BE2C (cell line): ENCODE data around the gene ASB11.

ENCODE experiments used
- DNase-seq: peaks from one replicate; pipeline ENCODE4 v3.0.0-alpha.2; 2020
- H3K27me3 ChIP-seq: fragments of 250-450 bp; sonication (Bioruptor Pico); 2 replicates; pipeline ENCODE4 v1.5.1; 2020; ENCODE audit warnings: mild to moderate bottlenecking
- H3K36me3 ChIP-seq: fragments of 250-450 bp; sonication (Bioruptor Pico); 2 replicates; pipeline ENCODE4 v1.5.1; 2020; ENCODE audit warnings: mild to moderate bottlenecking
- H3K4me1 ChIP-seq: fragments of 250-450 bp; sonication (Bioruptor Pico); 2 replicates; pipeline ENCODE4 v1.5.1; 2020
- H3K4me3 ChIP-seq: 2 replicates; pipeline ENCODE4 v1.5.1; 2011; ENCODE audit warnings: low read depth, low read length
- H3K9me3 ChIP-seq: fragments of 250-450 bp; sonication (Bioruptor Pico); 2 replicates; pipeline ENCODE4 v1.5.1; 2020
- CTCF ChIP-seq: IDR thresholded peaks from 2 replicates; pipeline ENCODE4 v1.5.1; 2012; ENCODE audit warnings: mild to moderate bottlenecking, low read depth, low read length

Gene ASB11

DNA sequence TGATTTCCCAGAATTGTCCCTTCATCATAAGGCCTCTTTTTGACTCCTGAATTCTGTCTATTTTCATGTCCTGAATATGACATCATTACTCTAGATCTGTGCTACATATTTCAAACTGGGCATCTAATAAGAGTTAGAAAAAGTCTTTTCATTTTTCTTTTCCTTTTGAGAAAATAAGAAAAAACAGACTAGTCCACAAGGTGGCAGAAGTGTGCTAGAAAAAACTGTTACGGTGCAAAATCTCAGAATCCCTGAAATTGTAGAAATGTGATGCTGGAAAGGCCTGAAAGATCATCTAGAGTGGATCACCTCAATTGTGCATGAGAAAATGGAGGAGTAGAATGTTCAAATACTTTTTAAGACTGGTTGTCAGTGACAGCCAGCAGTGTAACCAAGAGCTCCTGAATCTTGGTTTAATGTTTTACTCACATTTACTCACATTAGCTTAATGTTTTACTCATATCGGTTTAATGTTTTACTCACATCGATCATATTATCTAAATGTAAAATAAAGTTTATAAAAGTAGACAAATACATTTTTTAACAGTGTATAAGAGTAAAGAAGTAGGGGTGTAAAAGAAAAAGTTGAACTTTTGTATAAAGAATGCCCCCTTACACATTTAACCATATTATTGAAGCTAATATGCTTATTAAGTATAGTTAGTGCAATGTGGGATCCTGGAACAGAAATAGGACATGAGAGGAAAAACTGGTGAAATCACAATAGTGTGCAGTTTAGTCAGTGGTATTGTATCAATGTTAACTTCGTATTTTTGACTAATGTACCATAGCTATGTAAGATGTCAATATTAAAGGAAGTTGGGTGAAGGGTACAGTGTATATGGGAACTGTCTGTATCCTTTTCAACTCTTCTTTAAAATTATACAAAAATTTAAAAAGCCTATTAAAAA lies 15.2 kb downstream of the ASB11 start:
- no peak overlapping the region for H3K4me3 ChIP-seq
- H3K27me3 ChIP-seq, result no peaks in the 10 kb centered on the region
- no peaks in the 10 kb centered on the region for H3K36me3 ChIP-seq
- DNase-seq, result no peak
- peak; percentile 41 for TF ChIP-seq CTCF
- no peaks in the 10 kb centered on the region for H3K9me3 ChIP-seq
- H3K4me1 ChIP-seq, result no peaks in the 10 kb centered on the region

DNA sequence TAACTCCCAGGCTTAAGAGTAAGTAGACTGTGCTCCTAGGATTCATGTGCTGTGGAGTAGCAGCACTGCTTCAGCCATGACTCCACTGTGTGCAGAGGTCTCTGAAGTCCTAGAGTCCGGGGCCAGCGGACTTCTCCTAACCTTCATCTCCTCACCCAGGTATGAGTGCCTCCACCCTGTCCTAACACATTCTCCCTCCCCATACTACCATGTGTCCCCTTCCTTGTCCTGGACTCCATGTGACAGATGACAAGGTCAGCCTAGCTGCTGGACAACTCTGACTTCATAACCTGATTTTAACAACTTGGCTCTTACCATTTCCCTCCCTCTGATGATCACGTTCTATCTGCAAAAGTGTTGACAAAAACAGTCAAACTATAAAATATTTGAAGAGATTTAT lies 16.7 kb downstream of the ASB11 start:
- H3K9me3 ChIP-seq, result no peaks in the 10 kb centered on the region
- DNase-seq, result no peak
- H3K36me3 ChIP-seq, result no peaks in the 10 kb centered on the region
- H3K4me3 ChIP-seq, result no peak overlapping the region
- H3K27me3 ChIP-seq, result no peaks in the 10 kb centered on the region
- no peaks in the 10 kb centered on the region for H3K4me1 ChIP-seq
- no peak for TF ChIP-seq CTCF

DNA sequence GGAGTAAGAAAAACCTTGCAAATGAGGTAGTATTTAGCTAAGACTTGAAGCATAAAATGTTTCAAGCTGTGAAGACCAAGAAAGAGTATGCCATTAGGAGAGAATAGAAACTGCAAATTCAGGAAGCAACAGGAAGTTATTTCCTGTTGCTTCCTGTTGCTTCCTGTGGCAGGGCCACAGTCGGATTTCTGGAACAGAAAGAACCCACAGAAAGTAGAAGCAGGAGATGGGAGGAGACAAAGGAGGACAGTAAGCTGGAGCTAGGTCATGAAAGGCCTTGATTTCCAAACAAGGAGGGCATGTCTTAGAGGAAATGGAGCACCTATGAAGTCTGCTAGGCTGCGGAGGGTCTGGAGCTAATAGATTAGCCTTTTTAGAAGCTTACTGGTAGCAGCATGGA lies 17.2 kb downstream of the ASB11 start:
- Histone ChIP-seq H3K4me1 (no peaks in the 10 kb centered on the region), H3K36me3 (no peaks in the 10 kb centered on the region), H3K9me3 (no peaks in the 10 kb centered on the region), H3K27me3 (no peaks in the 10 kb centered on the region), H3K4me3 (no peak overlapping the region)
- TF ChIP-seq CTCF, result no peak
- DNase-seq, result no peak

DNA sequence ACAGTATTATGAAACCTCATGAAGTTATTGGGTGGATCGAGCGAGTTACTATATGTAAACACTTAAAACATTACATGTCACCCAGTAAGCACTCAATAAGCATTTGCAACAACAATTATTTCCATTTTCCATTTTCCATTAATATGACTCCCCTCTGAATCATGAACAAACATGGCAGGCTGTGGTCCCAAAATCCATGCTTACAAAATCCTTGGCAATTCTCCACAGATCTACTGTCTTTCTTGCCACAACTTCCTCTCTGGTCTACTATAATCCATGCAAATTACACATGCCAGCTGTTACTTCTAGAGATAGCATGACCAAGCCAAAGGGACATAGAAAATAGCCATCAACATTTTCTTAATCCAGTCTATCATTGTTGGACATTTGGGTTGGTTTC lies 22.0 kb downstream of the ASB11 start:
- no peaks in the 10 kb centered on the region for H3K36me3 ChIP-seq
- DNase-seq, result no peak
- no peaks in the 10 kb centered on the region for H3K4me1 ChIP-seq
- no peaks in the 10 kb centered on the region for H3K27me3 ChIP-seq
- H3K4me3 ChIP-seq, result no peak overlapping the region
- H3K9me3 ChIP-seq, result no peaks in the 10 kb centered on the region
- TF ChIP-seq CTCF, result no peak

DNA sequence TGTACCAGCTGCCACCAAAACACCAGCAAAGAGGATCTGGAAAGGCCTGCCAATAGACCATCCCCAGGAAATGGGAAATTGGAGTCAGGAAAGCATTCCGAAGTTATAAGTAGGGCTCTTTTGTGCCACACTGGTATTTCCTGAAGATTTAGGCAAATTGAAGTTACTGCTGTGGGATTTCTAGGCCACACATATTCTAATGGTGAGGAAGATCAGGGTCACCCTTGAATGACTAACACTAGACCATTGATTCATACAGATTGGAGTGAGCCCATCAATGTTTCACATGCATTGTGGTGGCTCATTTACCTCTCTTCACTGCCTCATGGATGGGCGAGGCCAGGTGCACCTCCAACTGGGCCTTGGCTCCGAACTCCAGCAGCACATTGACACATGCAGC lies 22.6 kb downstream of the ASB11 start:
- Histone ChIP-seq H3K4me1 (no peaks in the 10 kb centered on the region), H3K36me3 (no peaks in the 10 kb centered on the region), H3K9me3 (no peaks in the 10 kb centered on the region), H3K27me3 (no peaks in the 10 kb centered on the region), H3K4me3 (no peak overlapping the region)
- no peak for TF ChIP-seq CTCF
- DNase-seq, result no peak

DNA sequence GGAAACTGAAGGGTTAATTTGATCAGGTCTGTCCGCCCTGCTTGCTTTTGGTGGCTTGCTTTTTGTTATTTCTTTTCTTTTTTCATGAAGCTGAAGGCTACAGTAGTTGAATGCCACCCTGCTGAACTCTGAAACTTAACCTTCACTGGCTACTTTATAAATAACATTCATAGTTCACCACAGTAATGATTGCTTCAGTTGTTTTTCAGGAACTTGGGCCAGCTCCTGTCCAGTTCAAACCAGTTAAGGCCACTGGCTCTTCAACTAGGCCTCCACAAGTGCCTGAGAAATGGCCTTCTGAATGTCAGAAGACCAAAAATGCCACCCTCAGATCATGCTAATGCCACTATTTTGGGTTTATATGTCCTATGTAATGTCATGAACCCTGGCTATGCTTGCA lies 37.8 kb downstream of the ASB11 start:
- no peak for DNase-seq
- no peaks in the 10 kb centered on the region for H3K36me3 ChIP-seq
- H3K27me3 ChIP-seq, result no peaks in the 10 kb centered on the region
- H3K9me3 ChIP-seq, result no peaks in the 10 kb centered on the region
- H3K4me3 ChIP-seq, result no peak overlapping the region
- TF ChIP-seq CTCF, result no peak
- H3K4me1 ChIP-seq, result no peaks in the 10 kb centered on the region
